Breast epithelium (tissue), 4 donors: Measurements from ENCODE around the gene PLVAP. TPM values are rescaled to one million over a fixed set of nuclear protein-coding genes. Genes with fewer than 3 reads are reported as not detected.

Experiments used
- DNase-seq, 2 donors: peaks; one replicate each; pipeline ENCODE4 v3.0.0-alpha.2; 2019; ENCODE audit warnings: low spot score in 2 of 2
- H3K27ac ChIP-seq, 2 donors: fragments of 200-600 bp; sonication (generic) in 1 of 2; one replicate each; pipeline ENCODE4 v1.5.1; 2016 to 2019; ENCODE audit warnings: mild to moderate bottlenecking in 1 of 2
- H3K27me3 ChIP-seq, 2 donors: fragments of 200-600 bp; sonication (generic) in 1 of 2; one replicate each; pipeline versions ENCODE4 v1.5.1 to v1.6.0; 2017 to 2019; ENCODE audit warnings: control low read depth in 1 of 2, mild to moderate bottlenecking in 1 of 2
- H3K36me3 ChIP-seq: fragments of 200-600 bp; one replicate; pipeline ENCODE4 v1.5.1; 2019
- H3K4me1 ChIP-seq, 2 donors: fragments of 200-600 bp; sonication (generic); one replicate each; pipeline ENCODE4 v1.5.1; 2016 to 2019; ENCODE audit warnings: control low read depth in 1 of 2
- H3K4me3 ChIP-seq, 3 donors: fragments of 200-600 bp; sonication (generic); 1 replicate in 2 of 3; 2 replicates in 1 of 3; pipeline ENCODE4 v1.5.1; 2016 to 2019; ENCODE audit warnings: mild to moderate bottlenecking in 3 of 3, moderate library complexity in 2 of 3
- H3K9me3 ChIP-seq, 2 donors: fragments of 200-600 bp; sonication (generic) in 1 of 2; one replicate each; pipeline ENCODE4 v1.5.1; 2016 to 2019; ENCODE audit warnings: control low read depth in 1 of 2
- CTCF ChIP-seq, 3 donors: fragments of 450-650 bp; IDR thresholded peaks; one replicate each; pipeline ENCODE4 v1.5.1; 2016 to 2017; ENCODE audit warnings: antibody characterized with exemption in 3 of 3, mild to moderate bottlenecking in 3 of 3, moderate library complexity in 3 of 3
- POLR2A ChIP-seq: fragments of 450-650 bp; IDR thresholded peaks from one replicate; pipeline ENCODE4 v1.6.1; 2016; ENCODE audit warnings: antibody characterized with exemption, mild to moderate bottlenecking, moderate library complexity
- POLR2AphosphoS5 ChIP-seq, 3 donors: sonication (generic); formaldehyde crosslinking; IDR thresholded peaks; one replicate each; pipeline ENCODE4 v1.6.1; 2017; ENCODE audit warnings: antibody characterized with exemption in 3 of 3
- intact Hi-C: fragments of 100-400 bp; cut with DNase I; formaldehyde crosslinking; loops from one replicate; pipeline ENCODE4 v1.15.1; 2023; ENCODE audit warnings: low total_unique reads
- total RNA-seq, 3 donors: library from RNA; depleted of rRNA; stranded (reverse); fragments of >200 nt; gene quantifications; one replicate each; pipeline ENCODE4 v1.1.0, GENCODE V29; 2016

The PLVAP gene
- total RNA-seq, 3 donors from 2014 or later: 19.9 to 68.8 (median 51.2) TPM

- H3K4me3 ChIP-seq: no peak overlapping the region
- TF ChIP-seq CTCF (IDR thresholded peaks at IDR 0.05): no peak
- TF ChIP-seq POLR2A: no peak
- no peak for TF ChIP-seq POLR2AphosphoS5 (IDR thresholded peaks at IDR 0.05)
- intact Hi-C loops: loop anchor here (10.0 kb wide), 1 partner anchor 77 kb away; no protein-coding TSS in a partner anchor
- peaks cover 7 to 28% of the 10 kb centered on the region in 2 donors for H3K4me1 ChIP-seq
- no peaks in the 10 kb centered on the region for H3K9me3 ChIP-seq
- H3K27me3 ChIP-seq: no peaks in the 10 kb centered on the region
- no peak for DNase-seq
- no peak overlapping the region for H3K27ac ChIP-seq
- H3K36me3 ChIP-seq: no peaks in the 10 kb centered on the region
Measured at GRCh38 chr19:17307876-17308377, 69.2 kb downstream of the PLVAP start.

- Histone ChIP-seq H3K9me3 (no peaks in the 10 kb centered on the region), H3K27me3 (no peaks in the 10 kb centered on the region), H3K4me1 (peaks cover 4 to 36% of the 10 kb centered on the region in 2 donors), H3K27ac (peak overlapping the region; percentile 86 to 90), H3K4me3 (peak overlapping the region; percentile 60 to 79 (median 70)), H3K36me3 (no peaks in the 10 kb centered on the region)
- no peak for DNase-seq
- no peak for TF ChIP-seq POLR2A
- TF ChIP-seq CTCF (IDR thresholded peaks at IDR 0.05): no peak
- TF ChIP-seq POLR2AphosphoS5 (IDR thresholded peaks at IDR 0.05): no peak
- intact Hi-C loops: loop anchor here (10.0 kb wide), 1 partner anchor 79 kb away; no protein-coding TSS in a partner anchor
Measured at GRCh38 chr19:17306285-17306714, 70.8 kb downstream of the PLVAP start.

- peaks cover 4 to 36% of the 10 kb centered on the region in 2 donors for H3K4me1 ChIP-seq
Measured at GRCh38 chr19:17305517-17306284, 71.4 kb downstream of the PLVAP start, which contains the start of gene MRPL34. TSS of gene MRPL34 (plus strand) at chr19:17305872. CDS start at chr19:17305893, 21 bp downstream.

GRCh38 chr19:17305216-17305516 lies 72.0 kb downstream of the PLVAP start:
- Histone ChIP-seq H3K4me1 (peaks cover under 1 to 32% of the 10 kb centered on the region in 2 donors), H3K9me3 (no peaks in the 10 kb centered on the region), H3K27me3 (no peaks in the 10 kb centered on the region), H3K27ac (peak overlapping the region; percentile 30 to 90), H3K4me3 (peak overlapping the region; percentile 60 to 79 (median 70)), H3K36me3 (no peaks in the 10 kb centered on the region)
- DNase-seq: no peak
- intact Hi-C loops: loop anchor here (10.0 kb wide), 1 partner anchor 80 kb away; no protein-coding TSS in a partner anchor
- TF ChIP-seq CTCF (IDR thresholded peaks at IDR 0.05) (no peak), POLR2A (no peak), POLR2AphosphoS5 (IDR thresholded peaks at IDR 0.05) (no peak)

More at GRCh38 chr19:17305517-17306284, 71.4 kb downstream of the PLVAP start, which contains the start of gene MRPL34:
- intact Hi-C loops: loop anchor here (10.0 kb wide), 1 partner anchor 79 kb away; no protein-coding TSS in a partner anchor
- Histone ChIP-seq H3K27me3 (no peaks in the 10 kb centered on the region), H3K4me3 (peak within 1 kb of the TSS; percentile 60 to 79 (median 70)), H3K27ac (peak within 1 kb of the TSS; percentile 86 to 90), H3K36me3 (no peaks in the 10 kb centered on the region), H3K9me3 (no peaks in the 10 kb centered on the region)
- peak; percentile 98 to 99 for DNase-seq
- TF ChIP-seq POLR2A: no peak
- peak; percentile 77 to 98 (median 95) for TF ChIP-seq CTCF (IDR thresholded peaks at IDR 0.05)
- TF ChIP-seq POLR2AphosphoS5 (IDR thresholded peaks at IDR 0.05): peak; percentile 68 to 80 (median 79)
